Measurements from ENCODE around the gene IL16.

IL16 gene

GRCh38 chr15:81296186-81296585, 99.5 kb downstream of the IL16 start:
- DNase-seq (ENCODE audit: low read depth) = no peak
- no peak for TF ChIP-seq CTCF (IDR thresholded peaks at IDR 0.05; ENCODE audit: low read depth, low read length, missing control alignments)
- in situ Hi-C loops (cut with HindIII; ENCODE audit: low sequenced_read_pairs) = no loop called here
- no peak overlapping the region for H3K4me3 ChIP-seq (ENCODE audit: low read depth, low read length)

GRCh38 chr15:81296673-81297072, 100.0 kb downstream of the IL16 start:
- no peak for DNase-seq (ENCODE audit: low read depth)
- TF ChIP-seq CTCF (IDR thresholded peaks at IDR 0.05; ENCODE audit: low read depth, low read length, missing control alignments) = no peak
- H3K4me3 ChIP-seq (ENCODE audit: low read depth, low read length) = no peak overlapping the region
- in situ Hi-C loops (cut with HindIII; ENCODE audit: low sequenced_read_pairs) = no loop called here

GRCh38 chr15:81297147-81297572, 100.5 kb downstream of the IL16 start:
- no peak for DNase-seq (ENCODE audit: low read depth)
- H3K4me3 ChIP-seq (ENCODE audit: low read depth, low read length) = no peak overlapping the region
- no peak for TF ChIP-seq CTCF (IDR thresholded peaks at IDR 0.05; ENCODE audit: low read depth, low read length, missing control alignments)
- in situ Hi-C loops (cut with HindIII; ENCODE audit: low sequenced_read_pairs) = no loop called here

GRCh38 chr15:81297603-81298575, 101.2 kb downstream of the IL16 start:
- DNase-seq (ENCODE audit: low read depth) = no peak
- in situ Hi-C loops (cut with HindIII; ENCODE audit: low sequenced_read_pairs) = no loop called here
- no peak overlapping the region for H3K4me3 ChIP-seq (ENCODE audit: low read depth, low read length)

GRCh38 chr15:81298611-81299010, 101.9 kb downstream of the IL16 start:
- no peak for TF ChIP-seq CTCF (IDR thresholded peaks at IDR 0.05; ENCODE audit: low read depth, low read length, missing control alignments)
- H3K4me3 ChIP-seq (ENCODE audit: low read depth, low read length) = no peak overlapping the region
- DNase-seq (ENCODE audit: low read depth) = no peak
- in situ Hi-C loops (cut with HindIII; ENCODE audit: low sequenced_read_pairs) = no loop called here

More at GRCh38 chr15:81297603-81298575, 101.2 kb downstream of the IL16 start:
- TF ChIP-seq CTCF (IDR thresholded peaks at IDR 0.05; ENCODE audit: low read depth, low read length, missing control alignments) = no peak

- in situ Hi-C loops (cut with HindIII; ENCODE audit: low sequenced_read_pairs) = no loop called here
- no peak for DNase-seq (ENCODE audit: low read depth)
- no peak for TF ChIP-seq CTCF (IDR thresholded peaks at IDR 0.05; ENCODE audit: low read depth, low read length, missing control alignments)
- no peak overlapping the region for H3K4me3 ChIP-seq (ENCODE audit: low read depth, low read length)
Observed at GRCh38 chr15:81299156-81299555, 102.5 kb downstream of the IL16 start.

Data from astrocyte of the cerebellum (primary cell).